Mesenchymal stem cell (in vitro differentiated cells and primary cell): Measurements from ENCODE around the gene WDR41.

Experiments used
- DNase-seq: peaks from one replicate; pipeline ENCODE4 v3.0.0-alpha.2; 2013
- H2AFZ ChIP-seq: one replicate; pipeline ENCODE4 v1.6.1; 2013; ENCODE audit warnings: low read depth, mild to moderate bottlenecking, control low read depth, inconsistent platforms, low read length, moderate library complexity
- H2AK5ac ChIP-seq: 2 replicates; pipeline ENCODE4 v1.6.1; 2013; ENCODE audit warnings: low read length, moderate library complexity, mild to moderate bottlenecking, inconsistent platforms; ENCODE audit not compliant: severe bottlenecking
- H2BK120ac ChIP-seq: one replicate; pipeline ENCODE4 v1.6.1; 2013; ENCODE audit warnings: low read depth, mild to moderate bottlenecking, inconsistent platforms, low read length, moderate library complexity
- H2BK12ac ChIP-seq, 2 experiments: one replicate each; pipeline ENCODE4 v1.6.1; 2013; ENCODE audit warnings: inconsistent platforms in 2 of 2, low read length in 2 of 2, mild to moderate bottlenecking in 2 of 2, moderate library complexity in 2 of 2, control low read depth in 1 of 2
- H2BK15ac ChIP-seq: one replicate; pipeline ENCODE4 v1.6.1; 2013; ENCODE audit warnings: mild to moderate bottlenecking, low read depth, inconsistent platforms; ENCODE audit not compliant: poor library complexity, severe bottlenecking
- H2BK5ac ChIP-seq: 2 replicates; pipeline ENCODE4 v1.6.1; 2013; ENCODE audit warnings: low read depth, mild to moderate bottlenecking, low read length, control low read depth, inconsistent platforms; ENCODE audit not compliant: poor library complexity, severe bottlenecking
- H3K14ac ChIP-seq, 2 experiments: one replicate each; pipeline ENCODE4 v1.6.1; 2013; ENCODE audit warnings: inconsistent platforms in 2 of 2, low read length in 2 of 2, control low read depth in 1 of 2, mild to moderate bottlenecking in 1 of 2, moderate library complexity in 1 of 2
- H3K18ac ChIP-seq, 2 experiments: one replicate each; pipeline ENCODE4 v1.6.1; 2013; ENCODE audit warnings: inconsistent platforms in 2 of 2, low read length in 2 of 2, control low read depth in 1 of 2, low read depth in 1 of 2, mild to moderate bottlenecking in 1 of 2
- H3K23ac ChIP-seq, 2 experiments: one replicate each; pipeline ENCODE4 v1.6.1; 2013; ENCODE audit warnings: inconsistent platforms in 2 of 2, low read length in 2 of 2, mild to moderate bottlenecking in 2 of 2, moderate library complexity in 2 of 2, control low read depth in 1 of 2
- H3K27ac ChIP-seq: 2 replicates; pipeline ENCODE4 v1.5.1; 2013; ENCODE audit warnings: mild to moderate bottlenecking, moderate library complexity, low read length, control low read depth, inconsistent platforms; ENCODE audit not compliant: poor library complexity, severe bottlenecking
- H3K27me3 ChIP-seq, 2 experiments: 2 replicates each; pipeline versions ENCODE4 v1.6.1 to v1.7.0; 2013; ENCODE audit warnings: low read length in 2 of 2, mild to moderate bottlenecking in 2 of 2, moderate library complexity in 2 of 2, control low read depth in 1 of 2, inconsistent platforms in 1 of 2; ENCODE audit not compliant: control insufficient read depth in 1 of 2, insufficient read depth in 1 of 2
- H3K36me3 ChIP-seq, 2 experiments: 2 replicates each; pipeline versions ENCODE4 v1.6.1 to v1.7.0; 2013; ENCODE audit warnings: low read length in 2 of 2, control low read depth in 1 of 2, inconsistent platforms in 1 of 2, low read depth in 1 of 2, mild to moderate bottlenecking in 1 of 2; ENCODE audit not compliant: insufficient read depth in 2 of 2, control insufficient read depth in 1 of 2
- H3K4ac ChIP-seq, 2 experiments: one replicate each; pipeline ENCODE4 v1.6.1; 2013; ENCODE audit warnings: inconsistent platforms in 2 of 2, low read length in 2 of 2, mild to moderate bottlenecking in 2 of 2, moderate library complexity in 2 of 2, control low read depth in 1 of 2, low read depth in 1 of 2
- H3K4me1 ChIP-seq: 2 replicates; pipeline ENCODE4 v1.6.1; 2013; ENCODE audit warnings: low read depth, low read length, control low read depth; ENCODE audit not compliant: control insufficient read depth, insufficient read depth
- H3K4me2 ChIP-seq: 2 replicates; pipeline ENCODE4 v1.6.1; 2013; ENCODE audit warnings: low read length, mild to moderate bottlenecking, inconsistent platforms; ENCODE audit not compliant: poor library complexity, severe bottlenecking
- H3K4me3 ChIP-seq, 2 experiments: 2 replicates each; pipeline versions ENCODE4 v1.5.1 to v1.7.0; 2013; ENCODE audit warnings: low read length in 2 of 2, mild to moderate bottlenecking in 2 of 2, control low read depth in 1 of 2, low read depth in 1 of 2; ENCODE audit not compliant: insufficient read depth in 1 of 2
- H3K79me1 ChIP-seq: replicated peaks from 2 replicates; pipeline ENCODE4 v1.6.1; 2013; ENCODE audit warnings: mild to moderate bottlenecking, control low read depth, low read length, inconsistent platforms; ENCODE audit not compliant: poor library complexity, severe bottlenecking
- H3K9ac ChIP-seq: 2 replicates; pipeline ENCODE4 v1.7.0; 2013; ENCODE audit warnings: mild to moderate bottlenecking, low read length, moderate library complexity
- H3K9me3 ChIP-seq: 2 replicates; pipeline ENCODE4 v1.7.0; 2013; ENCODE audit warnings: mild to moderate bottlenecking, low read length; ENCODE audit not compliant: control insufficient read depth
- H4K8ac ChIP-seq: one replicate; pipeline ENCODE4 v1.6.1; 2013; ENCODE audit warnings: inconsistent platforms, mild to moderate bottlenecking, low read length, moderate library complexity
- H4K91ac ChIP-seq: one replicate; pipeline ENCODE4 v1.6.1; 2013; ENCODE audit warnings: mild to moderate bottlenecking, low read length, inconsistent platforms
- WGBS: methylation state at CpG from one replicate; pipeline ENCODE4 v1.1.7; 2013; ENCODE audit warnings: mixed read lengths; 5-methylcytosine and 5-hydroxymethylcytosine counted together

WDR41 gene

GRCh38 chr5:77391240-77391765 lies 100.8 kb downstream of the WDR41 start:
- H2AK5ac ChIP-seq, result no peak overlapping the region
- no peaks in the 10 kb centered on the region for H3K9me3 ChIP-seq
- no peak overlapping the region for H2BK15ac ChIP-seq
- H3K4me1 ChIP-seq, result peaks cover 4% of the 10 kb centered on the region
- no peak overlapping the region for H3K27ac ChIP-seq
- no peak overlapping the region for H2BK12ac ChIP-seq
- peaks cover 0 to 9% of the 10 kb centered on the region in 2 experiments for H3K27me3 ChIP-seq
- H3K18ac ChIP-seq, result no peak overlapping the region
- H3K79me1 ChIP-seq, result no peaks in the 10 kb centered on the region
- no peak overlapping the region for H4K8ac ChIP-seq
- no peak overlapping the region for H3K4me2 ChIP-seq
- H3K4ac ChIP-seq, result no peak overlapping the region
- peak overlapping the region; percentile 27 for H3K9ac ChIP-seq
- no peak for DNase-seq
- H4K91ac ChIP-seq, result peak overlapping the region; percentile 27
- H3K14ac ChIP-seq, result no peak overlapping the region
- no peak overlapping the region for H3K23ac ChIP-seq
- H2AFZ ChIP-seq, result no peak overlapping the region
- H3K4me3 ChIP-seq, result peak overlapping the region in 1 of 2 experiments; percentile 12
- H2BK5ac ChIP-seq, result no peak overlapping the region
- H2BK120ac ChIP-seq, result no peak overlapping the region
- no peaks in the 10 kb centered on the region for H3K36me3 ChIP-seq
- WGBS, result 87% methylated on average over 10 of the region's 10 CpGs

DNA sequence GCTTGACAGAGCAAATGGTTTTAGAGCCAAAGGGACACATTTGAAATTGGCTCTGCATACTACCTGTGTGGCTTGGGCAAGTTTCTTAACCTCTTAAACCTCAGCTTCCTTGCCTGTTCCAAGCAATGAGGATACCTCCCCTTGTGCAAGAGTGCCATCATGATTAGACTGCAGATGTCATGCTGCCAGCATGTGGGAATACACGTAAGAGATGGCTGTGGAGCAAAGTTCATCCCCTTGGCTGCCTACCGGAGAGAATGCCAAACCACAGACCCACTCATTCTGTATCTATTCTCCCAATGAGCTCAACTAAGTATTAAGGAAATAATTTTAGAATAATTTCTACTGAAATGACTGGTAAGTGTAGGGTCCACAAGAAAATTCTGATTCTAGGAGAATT lies 101.3 kb downstream of the WDR41 start:
- Histone ChIP-seq H3K14ac (no peak overlapping the region), H3K79me1 (no peaks in the 10 kb centered on the region), H2BK12ac (no peak overlapping the region), H2BK15ac (no peak overlapping the region), H2BK5ac (no peak overlapping the region), H2AFZ (no peak overlapping the region), H3K23ac (peak overlapping the region in 1 of 2 experiments; percentile 5), H3K18ac (no peak overlapping the region), H3K4me2 (no peak overlapping the region), H4K91ac (no peak overlapping the region), H2BK120ac (no peak overlapping the region), H3K4me3 (peak overlapping the region in 1 of 2 experiments; percentile 3), H3K36me3 (no peaks in the 10 kb centered on the region), H3K27me3 (peaks cover 0 to 9% of the 10 kb centered on the region in 2 experiments), H2AK5ac (no peak overlapping the region), H4K8ac (no peak overlapping the region), H3K27ac (no peak overlapping the region), H3K9ac (peak overlapping the region; percentile 61), H3K4ac (no peak overlapping the region), H3K4me1 (peaks cover 4% of the 10 kb centered on the region), H3K9me3 (no peaks in the 10 kb centered on the region)
- no peak for DNase-seq
- 100% methylated on average over 1 of the region's 2 CpGs for WGBS

DNA sequence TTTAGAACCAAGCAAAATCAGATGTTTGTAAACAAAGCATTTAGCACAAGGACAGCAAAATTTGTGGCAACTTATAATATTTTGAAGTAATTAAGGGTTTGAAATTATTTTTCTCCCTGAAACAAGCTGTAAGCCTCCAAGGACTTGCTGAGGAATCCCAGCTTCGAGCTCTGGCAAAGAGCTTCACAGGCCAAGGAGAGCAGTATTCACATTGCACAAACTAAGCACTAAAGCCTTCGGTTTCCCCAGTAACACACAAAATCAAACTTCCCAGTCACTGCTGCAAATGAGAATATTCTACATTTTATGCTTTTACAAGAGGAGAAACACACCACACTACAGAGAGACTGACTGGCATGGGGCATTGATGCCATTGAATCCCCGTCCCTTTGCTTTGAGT lies 101.9 kb downstream of the WDR41 start:
- Histone ChIP-seq H3K36me3 (no peaks in the 10 kb centered on the region), H3K4me1 (peaks cover 4% of the 10 kb centered on the region), H4K8ac (no peak overlapping the region), H3K27me3 (peaks cover 0 to 9% of the 10 kb centered on the region in 2 experiments), H3K9ac (peak overlapping the region; percentile 61), H3K27ac (no peak overlapping the region), H2BK5ac (no peak overlapping the region), H4K91ac (no peak overlapping the region), H3K9me3 (no peaks in the 10 kb centered on the region), H2AFZ (no peak overlapping the region), H2BK12ac (no peak overlapping the region), H2BK15ac (no peak overlapping the region), H3K4me3 (peak overlapping the region in 1 of 2 experiments; percentile 3), H3K18ac (no peak overlapping the region), H3K79me1 (no peaks in the 10 kb centered on the region), H3K4ac (no peak overlapping the region), H2BK120ac (no peak overlapping the region), H3K4me2 (no peak overlapping the region), H3K23ac (no peak overlapping the region), H3K14ac (no peak overlapping the region), H2AK5ac (no peak overlapping the region)
- 89% methylated on average over 3 of the region's 3 CpGs for WGBS
- DNase-seq, result no peak

DNA sequence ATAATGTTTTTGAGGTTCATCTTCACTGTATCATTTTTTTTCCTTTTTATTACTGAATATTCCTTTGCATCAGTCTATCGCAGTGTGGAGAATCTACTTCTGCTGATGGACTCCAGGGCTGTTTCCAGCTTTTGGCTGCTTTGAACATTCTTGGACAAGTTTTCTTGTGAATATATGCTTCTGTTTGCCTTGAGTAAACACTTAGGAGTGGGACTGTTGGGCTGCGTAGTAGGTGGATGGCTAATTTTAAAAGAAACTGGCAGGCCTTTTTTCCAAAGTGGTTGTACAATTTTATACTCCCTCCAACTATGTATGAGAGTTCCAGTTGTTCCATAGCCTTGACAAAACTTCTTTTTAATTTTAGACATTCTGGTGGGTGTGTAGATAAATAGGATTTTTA lies 102.4 kb downstream of the WDR41 start:
- no peak for DNase-seq
- WGBS, result 95% methylated on average over 1 of the region's 2 CpGs
- H3K27me3 ChIP-seq, result peaks cover 0 to 9% of the 10 kb centered on the region in 2 experiments

More for the DNA sequence above, 102.4 kb downstream of the WDR41 start:
- no peak overlapping the region for H2BK15ac ChIP-seq
- H3K9ac ChIP-seq, result peak overlapping the region; percentile 61
- no peak overlapping the region for H2AK5ac ChIP-seq
- no peak overlapping the region for H3K27ac ChIP-seq
- H4K91ac ChIP-seq, result no peak overlapping the region
- H3K14ac ChIP-seq, result no peak overlapping the region
- no peak overlapping the region for H2AFZ ChIP-seq
- H3K4me2 ChIP-seq, result no peak overlapping the region
- H3K79me1 ChIP-seq, result no peaks in the 10 kb centered on the region
- H3K4me1 ChIP-seq, result peaks cover 4% of the 10 kb centered on the region
- no peak overlapping the region for H3K4ac ChIP-seq
- H3K23ac ChIP-seq, result no peak overlapping the region
- H3K9me3 ChIP-seq, result no peaks in the 10 kb centered on the region
- H2BK5ac ChIP-seq, result no peak overlapping the region
- H3K18ac ChIP-seq, result no peak overlapping the region
- H2BK120ac ChIP-seq, result no peak overlapping the region
- no peak overlapping the region for H4K8ac ChIP-seq
- H3K4me3 ChIP-seq, result no peak overlapping the region
- H3K36me3 ChIP-seq, result no peaks in the 10 kb centered on the region
- no peak overlapping the region for H2BK12ac ChIP-seq
